Endothelial cell of umbilical vein (primary cell): ENCODE measurements around the gene RASSF6. TPM values are rescaled to one million over a fixed set of nuclear protein-coding genes. Genes with fewer than 3 reads are reported as not detected.

Experiments
- BruUV-seq: library from RNA; stranded (reverse); fragments of 400-500 nt; replicated peaks from 2 replicates; lab custom pipeline; 2021; lab: Mats Ljungman, UMichigan
- CTCF ChIA-PET: fragments of 300-600, 350-600 bp; sonication (Branson Sonifier 250); formaldehyde crosslinking; loops from one replicate; lab custom pipeline; 2021; ENCODE audit warnings: antibody characterized with exemption, inconsistent platforms; lab: Charles Lee
- POLR2A ChIA-PET: fragments of 300-600, 350-600 bp; sonication (Branson Sonifier 250); formaldehyde crosslinking; loops from one replicate; lab custom pipeline; 2021; ENCODE audit warnings: antibody characterized with exemption, inconsistent platforms; lab: Charles Lee
- DNase-seq: peaks from one replicate; pipeline ENCODE4 v3.0.0-alpha.2; 2011; ENCODE audit warnings: low read depth, low spot score
- FAIRE-seq: peaks from 2 replicates; lab custom pipeline; 2011; peaks lifted over from hg19 to GRCh38; lab: Jason Lieb, UNC
- H2AFZ ChIP-seq: 2 replicates; pipeline ENCODE4 v1.6.0; 2012; ENCODE audit warnings: low read depth, low read length, control low read depth, inconsistent platforms
- H3K27ac ChIP-seq: 2 replicates; pipeline ENCODE4 v1.5.1; 2011; ENCODE audit warnings: low read depth, mild to moderate bottlenecking, control low read depth, low read length, moderate library complexity; ENCODE audit not compliant: insufficient read depth
- H3K27me3 ChIP-seq, 2 experiments: 2 replicates each; pipeline versions ENCODE4 v1.6.0 to v1.6.1; 2011; ENCODE audit warnings: low read length in 2 of 2, mixed read lengths in 1 of 2; ENCODE audit not compliant: control insufficient read depth in 2 of 2, insufficient read depth in 2 of 2
- H3K36me3 ChIP-seq, 2 experiments: 2 replicates in 1 of 2; 3 replicates in 1 of 2; pipeline ENCODE4 v1.5.1; 2011; ENCODE audit warnings: low read length in 2 of 2, mild to moderate bottlenecking in 1 of 2, moderate library complexity in 1 of 2; ENCODE audit not compliant: control insufficient read depth in 2 of 2, insufficient read depth in 2 of 2; ENCODE audit errors: extremely low read depth in 1 of 2
- H3K4me1 ChIP-seq: 3 replicates; pipeline ENCODE4 v1.5.1; 2011; ENCODE audit warnings: mild to moderate bottlenecking, low read length; ENCODE audit not compliant: control insufficient read depth, insufficient read depth; ENCODE audit errors: extremely low read depth
- H3K4me2 ChIP-seq: 2 replicates; pipeline ENCODE4 v1.6.1; 2011; ENCODE audit warnings: low read length, control low read depth, mixed read lengths; ENCODE audit not compliant: insufficient read depth
- H3K4me3 ChIP-seq, 3 experiments: fragments of 200-600 bp in 1 of 3; sonication (generic), shearing (Covaris generic) in 1 of 3; replicated peaks in 1 of 3; 2 replicates each; pipeline ENCODE4 v1.5.1; 2011 to 2016; ENCODE audit warnings: control low read depth in 3 of 3, low read length in 3 of 3, mild to moderate bottlenecking in 2 of 3, inconsistent platforms in 1 of 3, low read depth in 1 of 3, moderate library complexity in 1 of 3; ENCODE audit not compliant: insufficient read depth in 1 of 3
- H3K79me2 ChIP-seq: 2 replicates; pipeline ENCODE4 v1.6.0; 2012; ENCODE audit warnings: low read length, inconsistent platforms; ENCODE audit not compliant: control insufficient read depth, insufficient read depth
- H3K9ac ChIP-seq: replicated peaks from 2 replicates; pipeline ENCODE3; 2011; ENCODE audit warnings: low read length, control low read depth; ENCODE audit not compliant: insufficient read depth; ENCODE audit errors: extremely low read depth
- H3K9me1 ChIP-seq: replicated peaks from 3 replicates; pipeline ENCODE4 v1.6.0; 2011; ENCODE audit warnings: mild to moderate bottlenecking, low read length; ENCODE audit not compliant: control insufficient read depth, insufficient read depth; ENCODE audit errors: extremely low read depth
- H3K9me3 ChIP-seq: replicated peaks from 2 replicates; pipeline ENCODE4 v1.5.1; 2012; ENCODE audit warnings: low read length, inconsistent platforms; ENCODE audit not compliant: control insufficient read depth, insufficient read depth
- H4K20me1 ChIP-seq: replicated peaks from 2 replicates; pipeline ENCODE3; 2011; ENCODE audit warnings: mild to moderate bottlenecking, low read length; ENCODE audit not compliant: control insufficient read depth, insufficient read depth; ENCODE audit errors: extremely low read depth
- CTCF ChIP-seq, 2 donors: IDR thresholded peaks; 1 replicate in 1 of 2; 2 replicates in 1 of 2; pipeline ENCODE4 v1.5.1; 2011; ENCODE audit warnings: low read length in 2 of 2, mild to moderate bottlenecking in 2 of 2, moderate library complexity in 2 of 2, control low read depth in 1 of 2, inconsistent platforms in 1 of 2, low read depth in 1 of 2; ENCODE audit not compliant: insufficient read depth in 1 of 2; ENCODE audit errors: extremely low read depth in 1 of 2
- EZH2 ChIP-seq: IDR thresholded peaks from 2 replicates; pipeline ENCODE4 v1.6.1; 2012; ENCODE audit warnings: borderline replicate concordance, low read depth, mild to moderate bottlenecking, moderate library complexity, low read length, inconsistent platforms; ENCODE audit not compliant: severe bottlenecking
- FOS ChIP-seq: IDR thresholded peaks from 2 replicates; pipeline ENCODE4 v1.6.1; 2011; ENCODE audit warnings: mild to moderate bottlenecking, low read length, moderate library complexity, borderline replicate concordance; ENCODE audit not compliant: insufficient read depth
- GATA2 ChIP-seq: IDR thresholded peaks from 2 replicates; pipeline ENCODE4 v1.7.0; 2011; ENCODE audit warnings: low read depth, mild to moderate bottlenecking, moderate library complexity, mixed read lengths, low read length; ENCODE audit not compliant: insufficient read length, insufficient read depth
- JUN ChIP-seq: IDR thresholded peaks from 2 replicates; pipeline ENCODE4 v1.6.1; 2011; ENCODE audit warnings: borderline replicate concordance, low read depth; ENCODE audit not compliant: insufficient read length, insufficient read depth
- MAX ChIP-seq: IDR thresholded peaks from 2 replicates; pipeline ENCODE4 v1.6.1; 2011; ENCODE audit not compliant: insufficient read depth, insufficient read length
- MYC ChIP-seq: IDR thresholded peaks from one replicate; pipeline ENCODE4 v1.6.1; 2011; ENCODE audit warnings: mild to moderate bottlenecking, low read depth, low read length
- POLR2A ChIP-seq: IDR thresholded peaks from 2 replicates; pipeline ENCODE4 v1.6.1; 2012; ENCODE audit warnings: low read depth, mild to moderate bottlenecking, control low read depth, low read length
- POLR2AphosphoS5 ChIP-seq: IDR thresholded peaks from 2 replicates; pipeline ENCODE4 v1.6.1; 2012; ENCODE audit warnings: low read depth, mild to moderate bottlenecking, control low read depth, low read length, moderate library complexity; ENCODE audit not compliant: insufficient read depth
- dilution Hi-C: fragments of 300-500 bp; cut with MboI; formaldehyde crosslinking; loops from one replicate; pipeline ENCODE4 v1.15.0; 2019; ENCODE audit warnings: low sequenced_read_pairs; ENCODE audit not compliant: extremely low pct_ligation_motif_present
- intact Hi-C: fragments of 100-400 bp; cut with micrococcal nuclease; formaldehyde crosslinking; loops from one replicate; pipeline ENCODE4 v1.10.0; 2022
- polyA plus RNA-seq, 4 experiments: library from polyadenylated mRNA; depleted of rRNA in 3 of 4; stranded (reverse) in 3 of 4; unstranded in 1 of 4; fragments of >200 nt; gene quantifications; 2 replicates each; pipeline versions ENCODE4 v1.2.1 to v1.2.3, GENCODE V29; 2011 to 2012; ENCODE audit warnings: missing spikeins in 1 of 4
- total RNA-seq: library from RNA; stranded (reverse); gene quantifications from 2 replicates; pipeline ENCODE4 v1.2.3, GENCODE V29; 2021

Gene RASSF6
- total and polyA plus RNA-seq, 2 donors (not counting 3 experiments of a cell fraction or from before 2014, with no cell fraction given) = not detected

GRCh38 chr4:73525611-73526010 lies 94.6 kb downstream of the RASSF6 start:
- BruUV-seq = no TSS peak
- H3K9me1 ChIP-seq = no peaks in the 10 kb centered on the region
- FAIRE-seq (no peak), DNase-seq (no peak)
- TF ChIP-seq POLR2AphosphoS5 = no peak
- TF ChIP-seq FOS = no peak
- TF ChIP-seq MAX = no peak
- TF ChIP-seq EZH2 = no peak
- no peak for TF ChIP-seq JUN
- no peak for TF ChIP-seq POLR2A
- TF ChIP-seq CTCF (IDR thresholded peaks at IDR 0.05; ENCODE audit: extremely low read depth in 1 of 2, insufficient read depth in 1 of 2, low read depth in 1 of 2, low read length in 2 of 2) = no peak
- no peak for TF ChIP-seq MYC
- no peak for TF ChIP-seq GATA2
- no peak overlapping the region for H3K9ac ChIP-seq
- ChIA-PET CTCF (no interaction called here), POLR2A (no interaction called here)
- no peaks in the 10 kb centered on the region for H3K79me2 ChIP-seq
- H3K4me1 ChIP-seq = no peaks in the 10 kb centered on the region
- intact Hi-C loops = no loop called here
- peaks cover 0 to 2% of the 10 kb centered on the region in 2 experiments for H3K27me3 ChIP-seq
- no peak overlapping the region for H2AFZ ChIP-seq
- H3K36me3 ChIP-seq = no peaks in the 10 kb centered on the region
- no peaks in the 10 kb centered on the region for H4K20me1 ChIP-seq
- no peak overlapping the region for H3K27ac ChIP-seq
- no peak overlapping the region for H3K4me3 ChIP-seq
- H3K4me2 ChIP-seq = no peak overlapping the region
- no peaks in the 10 kb centered on the region for H3K9me3 ChIP-seq
- dilution Hi-C loops = no loop called here
